ENCODE data around the gene CLK3. TPM values are rescaled to one million over a fixed set of nuclear protein-coding genes. Genes with fewer than 3 reads are reported as not detected.

Gene CLK3
- total and polyA plus RNA-seq, 10 of the 15 experiments (the other 5 are each of a cell fraction or from before 2014, with no cell fraction given), result 3.3 to 169 (median 66.2) TPM

- ChIA-PET RAD21 (ENCODE audit: unreplicated experiment) (interaction anchor here (1.3 kb wide), 1 partner anchor 17 kb away, joined by 4 read pairs; no protein-coding TSS in a partner anchor), POLR2A (interaction anchor here (1.1 kb wide), 1 partner anchor 14 kb away, joined by 3 read pairs; no protein-coding TSS in a partner anchor), CTCF (interaction anchor here (1.5 to 3.3 kb wide), 2 partner anchors 11 to 16 kb away, joined by 7 to 12 read pairs; no protein-coding TSS in a partner anchor), SMC1A (ENCODE audit: uncharacterized antibody, unreplicated experiment) (interaction anchor here (1.1 kb wide), 1 partner anchor 17 kb away, joined by 5 read pairs; no protein-coding TSS in a partner anchor)
- H4K20me1 ChIP-seq (ENCODE audit: control insufficient read depth, insufficient read depth), result no peaks in the 10 kb centered on the region
- intact Hi-C loops (cut with micrococcal nuclease; ENCODE audit: unreplicated experiment), result no loop called here
- ATAC-seq, result no peak
- FAIRE-seq, result no peak
- in situ Hi-C loops (cut with MboI), result no loop called here
- H3K4me2 ChIP-seq (ENCODE audit: control insufficient read depth, insufficient read depth), result no peak overlapping the region
- H3K9ac ChIP-seq (ENCODE audit: control insufficient read depth, insufficient read depth, low read length), result no peak overlapping the region
- H3K4me1 ChIP-seq (ENCODE audit: control insufficient read depth, insufficient read depth, low read length), result peaks cover 9% of the 10 kb centered on the region; the same call in 1 of the 2 replicates
- H3K79me2 ChIP-seq (ENCODE audit: control insufficient read depth, insufficient read depth, low read length), result no peaks in the 10 kb centered on the region; the same call in 1 of the 2 replicates
- no peak for TF ChIP-seq BCL11A (IDR thresholded peaks at IDR 0.05; ENCODE audit: low read depth, low read length)
- no peak for TF ChIP-seq PAX8 (IDR thresholded peaks at IDR 0.05)
- no peak for TF ChIP-seq NFXL1 (IDR thresholded peaks at IDR 0.05; ENCODE audit: borderline replicate concordance)
- no peak for TF ChIP-seq PBX3 (IDR thresholded peaks at IDR 0.05; ENCODE audit: insufficient replicate concordance, low read depth, low read length)
- TF ChIP-seq, protein P1, sequence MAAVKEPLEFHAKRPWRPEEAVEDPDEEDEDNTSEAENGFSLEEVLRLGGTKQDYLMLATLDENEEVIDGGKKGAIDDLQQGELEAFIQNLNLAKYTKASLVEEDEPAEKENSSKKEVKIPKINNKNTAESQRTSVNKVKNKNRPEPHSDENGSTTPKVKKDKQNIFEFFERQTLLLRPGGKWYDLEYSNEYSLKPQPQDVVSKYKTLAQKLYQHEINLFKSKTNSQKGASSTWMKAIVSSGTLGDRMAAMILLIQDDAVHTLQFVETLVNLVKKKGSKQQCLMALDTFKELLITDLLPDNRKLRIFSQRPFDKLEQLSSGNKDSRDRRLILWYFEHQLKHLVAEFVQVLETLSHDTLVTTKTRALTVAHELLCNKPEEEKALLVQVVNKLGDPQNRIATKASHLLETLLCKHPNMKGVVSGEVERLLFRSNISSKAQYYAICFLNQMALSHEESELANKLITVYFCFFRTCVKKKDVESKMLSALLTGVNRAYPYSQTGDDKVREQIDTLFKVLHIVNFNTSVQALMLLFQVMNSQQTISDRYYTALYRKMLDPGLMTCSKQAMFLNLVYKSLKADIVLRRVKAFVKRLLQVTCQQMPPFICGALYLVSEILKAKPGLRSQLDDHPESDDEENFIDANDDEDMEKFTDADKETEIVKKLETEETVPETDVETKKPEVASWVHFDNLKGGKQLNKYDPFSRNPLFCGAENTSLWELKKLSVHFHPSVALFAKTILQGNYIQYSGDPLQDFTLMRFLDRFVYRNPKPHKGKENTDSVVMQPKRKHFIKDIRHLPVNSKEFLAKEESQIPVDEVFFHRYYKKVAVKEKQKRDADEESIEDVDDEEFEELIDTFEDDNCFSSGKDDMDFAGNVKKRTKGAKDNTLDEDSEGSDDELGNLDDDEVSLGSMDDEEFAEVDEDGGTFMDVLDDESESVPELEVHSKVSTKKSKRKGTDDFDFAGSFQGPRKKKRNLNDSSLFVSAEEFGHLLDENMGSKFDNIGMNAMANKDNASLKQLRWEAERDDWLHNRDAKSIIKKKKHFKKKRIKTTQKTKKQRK (IDR thresholded peaks at IDR 0.05; ENCODE audit: low read depth, low read length), result no peak
- no peak for TF ChIP-seq NFYA (IDR thresholded peaks at IDR 0.05; ENCODE audit: borderline replicate concordance, low read depth, low read length)
- no peak overlapping the region for H2AFZ ChIP-seq (ENCODE audit: control insufficient read depth, low read depth, low read length)
- H3K9me3 ChIP-seq (replicated peaks; ENCODE audit: control insufficient read depth, insufficient read depth, low read length), result no peaks in the 10 kb centered on the region
- H3K27ac ChIP-seq (ENCODE audit: control insufficient read depth, insufficient read depth), result no peak overlapping the region
- H3K27me3 ChIP-seq (replicated peaks in 1 of 2; ENCODE audit: control insufficient read depth in 2 of 2, insufficient read depth in 2 of 2, low read length in 1 of 2), result no peaks in the 10 kb centered on the region
- H3K36me3 ChIP-seq (ENCODE audit: control insufficient read depth in 2 of 2, insufficient read depth in 2 of 2, low read length in 1 of 2), result peaks cover 0 to 6% of the 10 kb centered on the region in 2 experiments; a peak in 3 of 4 replicates
- no TSS peak for BruUV-seq (replicated peaks)
- DNase-seq (ENCODE audit: low read depth, low spot score), result no peak
- 96% methylated on average over 3 of the region's 3 CpGs for WGBS (ENCODE audit: insufficient coverage, insufficient replicate concordance, low lambda C conversion rate, missing lambda C conversion rate)
- no peak overlapping the region for H3K4me3 ChIP-seq
These were observed 35.7 kb downstream of the CLK3 start for GRCh38 chr15:74651242-74651741.
